AG10803 (cell line): ENCODE measurements around the gene RXRB.

ENCODE experiments used
- DNase-seq: peaks from one replicate; pipeline ENCODE4 v3.0.0; 2010; ENCODE audit warnings: low read depth
- H3K4me3 ChIP-seq: 2 replicates; pipeline ENCODE4 v1.5.1; 2011; ENCODE audit warnings: mild to moderate bottlenecking, low read length, control low read depth
- TF ChIP-seq, protein P1 (sequence below): conservative IDR thresholded peaks from 2 replicates; pipeline ENCODE4 v1.5.1; 2011; ENCODE audit warnings: mild to moderate bottlenecking, low read length, control low read depth, inconsistent platforms

RXRB gene

DNA sequence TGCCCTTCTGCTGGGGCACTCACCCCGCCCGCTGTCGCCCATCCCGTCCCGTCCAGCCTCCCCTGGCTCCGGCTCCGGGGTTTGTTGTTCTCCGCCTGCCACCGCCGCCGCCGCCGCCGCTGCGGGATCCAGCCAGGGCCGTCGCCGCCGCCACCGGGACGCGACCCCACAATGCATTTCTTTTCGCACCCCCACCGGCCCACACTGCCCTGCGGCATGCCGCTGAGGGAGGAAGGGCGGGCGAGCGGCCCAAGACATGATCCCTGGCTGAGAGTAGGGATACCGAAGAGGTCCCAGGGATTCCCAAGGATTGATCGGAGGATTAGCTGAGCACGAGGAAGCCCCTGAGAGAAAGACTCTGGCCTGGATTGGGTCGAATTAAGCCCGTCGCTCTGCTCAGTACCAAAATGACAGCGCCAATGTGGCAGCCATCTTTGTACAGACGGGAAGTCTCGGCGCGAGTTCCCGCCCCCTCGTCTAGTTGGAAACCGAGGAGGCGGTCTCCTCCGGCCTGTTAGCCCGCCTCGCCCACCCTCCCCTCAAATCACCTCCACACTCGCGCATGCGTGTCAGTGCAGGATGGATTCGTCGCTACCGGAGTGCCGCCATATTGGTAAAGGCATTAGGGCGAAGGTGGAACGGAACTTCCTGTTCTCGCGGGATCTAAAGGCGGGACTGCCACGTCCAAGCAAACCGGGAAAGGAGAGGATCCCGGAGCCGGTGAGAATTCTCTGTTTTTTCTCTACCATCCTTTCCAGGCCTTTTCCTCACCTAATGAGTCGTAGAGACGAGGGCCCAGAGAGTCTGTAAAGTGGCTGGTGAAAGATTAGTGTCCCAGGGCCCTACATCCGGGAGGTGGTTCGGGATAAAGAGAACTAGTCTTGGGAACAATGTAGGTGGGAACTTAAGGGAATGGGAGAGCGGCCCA, at the start of gene RXRB, which contains the start of gene SLC39A7:
Gene RXRB, minus strand, starts transcription at position 447 of the 928 bp plus-strand sequence. Its CDS starts 189 bp downstream, at position 258.
Gene SLC39A7, plus strand, starts transcription at position 649 of the 928 bp plus-strand sequence. CDS start 379 bp downstream, outside the sequence.
- TF ChIP-seq, protein P1, sequence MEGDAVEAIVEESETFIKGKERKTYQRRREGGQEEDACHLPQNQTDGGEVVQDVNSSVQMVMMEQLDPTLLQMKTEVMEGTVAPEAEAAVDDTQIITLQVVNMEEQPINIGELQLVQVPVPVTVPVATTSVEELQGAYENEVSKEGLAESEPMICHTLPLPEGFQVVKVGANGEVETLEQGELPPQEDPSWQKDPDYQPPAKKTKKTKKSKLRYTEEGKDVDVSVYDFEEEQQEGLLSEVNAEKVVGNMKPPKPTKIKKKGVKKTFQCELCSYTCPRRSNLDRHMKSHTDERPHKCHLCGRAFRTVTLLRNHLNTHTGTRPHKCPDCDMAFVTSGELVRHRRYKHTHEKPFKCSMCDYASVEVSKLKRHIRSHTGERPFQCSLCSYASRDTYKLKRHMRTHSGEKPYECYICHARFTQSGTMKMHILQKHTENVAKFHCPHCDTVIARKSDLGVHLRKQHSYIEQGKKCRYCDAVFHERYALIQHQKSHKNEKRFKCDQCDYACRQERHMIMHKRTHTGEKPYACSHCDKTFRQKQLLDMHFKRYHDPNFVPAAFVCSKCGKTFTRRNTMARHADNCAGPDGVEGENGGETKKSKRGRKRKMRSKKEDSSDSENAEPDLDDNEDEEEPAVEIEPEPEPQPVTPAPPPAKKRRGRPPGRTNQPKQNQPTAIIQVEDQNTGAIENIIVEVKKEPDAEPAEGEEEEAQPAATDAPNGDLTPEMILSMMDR: no peak
- H3K4me3 ChIP-seq: peak within 1 kb of the TSS; percentile 81
- peak; percentile 99 for DNase-seq

DNA sequence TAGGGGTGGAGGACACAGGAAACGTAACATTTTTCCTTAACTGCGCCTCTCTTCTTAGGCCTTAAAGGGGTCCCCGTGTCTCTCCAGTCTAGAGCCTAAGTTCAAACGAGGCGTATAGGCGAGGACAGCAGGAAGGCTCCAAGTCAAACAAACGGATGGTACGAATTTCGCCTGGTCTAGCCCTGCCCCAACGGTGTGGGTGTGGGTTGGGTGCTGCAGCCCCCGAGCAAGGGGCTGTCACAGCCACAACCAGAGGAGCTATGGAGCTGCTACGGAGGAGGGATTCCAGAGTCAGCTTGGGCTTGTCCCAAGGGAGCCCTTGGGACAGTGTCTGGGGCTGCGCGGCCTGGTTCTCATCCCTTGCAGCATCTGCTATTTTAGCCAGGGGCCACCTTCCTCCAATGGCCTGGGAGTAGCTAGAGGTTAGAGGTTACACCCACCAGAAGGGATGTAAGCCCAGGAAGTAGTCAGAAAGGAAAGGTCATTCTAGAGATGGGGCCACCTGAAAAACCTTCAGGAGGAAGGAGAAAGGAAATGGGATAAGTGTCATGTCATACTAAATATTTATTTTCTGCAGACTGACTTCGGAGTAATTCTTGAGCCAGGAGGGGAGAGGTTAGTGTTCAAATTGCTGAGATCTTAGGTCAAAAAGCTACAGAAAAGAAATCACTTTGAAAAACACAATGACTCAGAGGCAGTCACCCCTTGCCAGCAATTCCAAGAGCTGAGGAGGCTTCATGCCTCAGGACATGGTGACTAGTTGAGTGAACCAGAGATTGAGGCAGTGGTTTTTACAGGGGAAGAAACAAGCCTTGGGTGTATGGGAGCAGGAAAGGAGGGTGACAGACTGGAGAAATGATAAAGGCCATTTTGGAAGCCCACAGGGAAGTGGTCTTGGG, 49.5 kb upstream of the RXRB start:
- TF ChIP-seq, protein P1: no peak
- H3K4me3 ChIP-seq: peak overlapping the region; percentile 93
- peak; percentile 79 for DNase-seq

DNA sequence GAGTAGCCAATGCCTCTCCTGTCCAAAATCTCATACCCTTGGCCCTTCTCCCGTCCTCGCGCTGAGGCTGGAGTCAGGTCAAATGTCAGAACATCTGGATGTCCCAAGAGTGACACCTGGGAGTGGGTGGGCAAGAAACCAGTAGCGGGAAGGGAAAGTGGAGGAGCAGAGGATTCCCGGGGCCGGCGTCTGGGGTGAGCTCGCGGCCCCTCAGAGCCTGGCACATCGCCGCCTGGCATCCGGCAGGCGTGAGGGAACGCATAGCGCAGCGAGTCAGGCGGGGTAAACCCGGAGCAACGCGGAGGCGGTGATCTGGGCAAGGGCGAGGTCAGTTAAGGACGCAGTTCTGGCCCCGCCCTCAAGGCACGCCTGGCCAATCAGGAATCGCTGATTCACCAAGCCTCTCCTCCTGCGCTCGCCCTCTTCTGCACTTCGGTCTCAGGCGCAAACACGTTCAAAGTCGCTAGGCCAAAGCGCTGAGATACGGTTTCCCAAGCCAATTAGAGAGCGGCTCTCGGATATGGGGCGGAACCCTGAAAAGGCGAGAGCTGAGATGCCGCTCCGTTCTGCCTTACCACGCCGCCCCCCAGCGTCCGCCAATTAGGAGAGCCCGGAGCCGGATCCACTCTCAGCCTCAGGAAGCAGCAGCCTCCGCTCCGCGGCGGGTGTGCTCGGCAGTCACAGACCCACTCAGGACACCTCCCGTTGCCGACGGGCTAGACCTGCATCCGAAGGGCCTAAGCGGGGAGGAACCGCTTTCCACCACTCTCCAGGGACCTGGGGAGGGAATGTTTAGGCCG, 48.7 kb upstream of the RXRB start:
- TF ChIP-seq, protein P1: peak; percentile 35; the same call in 1 of the 2 replicates

DNA sequence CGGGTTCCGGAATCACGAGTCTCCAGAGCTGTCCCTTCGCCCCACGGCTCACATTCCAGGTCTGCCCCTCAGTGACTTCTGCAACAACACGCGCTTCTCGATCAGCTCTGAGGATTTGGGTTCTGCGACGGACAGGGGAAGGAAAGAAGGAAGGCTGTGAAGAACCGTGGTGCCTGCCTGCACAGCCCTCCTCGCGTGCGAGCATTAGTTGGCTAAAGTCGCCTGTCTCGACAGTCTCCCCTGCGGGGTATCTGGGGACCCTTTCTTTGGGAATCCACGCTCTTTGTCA, 48.1 kb upstream of the RXRB start:
- TF ChIP-seq, protein P1: no peak
- H3K4me3 ChIP-seq: peak overlapping the region; percentile 72
- DNase-seq: peak; percentile 44

More for the DNA sequence above, 48.7 kb upstream of the RXRB start:
- DNase-seq: peak; percentile 99
- H3K4me3 ChIP-seq: peak overlapping the region; percentile 93

DNA sequence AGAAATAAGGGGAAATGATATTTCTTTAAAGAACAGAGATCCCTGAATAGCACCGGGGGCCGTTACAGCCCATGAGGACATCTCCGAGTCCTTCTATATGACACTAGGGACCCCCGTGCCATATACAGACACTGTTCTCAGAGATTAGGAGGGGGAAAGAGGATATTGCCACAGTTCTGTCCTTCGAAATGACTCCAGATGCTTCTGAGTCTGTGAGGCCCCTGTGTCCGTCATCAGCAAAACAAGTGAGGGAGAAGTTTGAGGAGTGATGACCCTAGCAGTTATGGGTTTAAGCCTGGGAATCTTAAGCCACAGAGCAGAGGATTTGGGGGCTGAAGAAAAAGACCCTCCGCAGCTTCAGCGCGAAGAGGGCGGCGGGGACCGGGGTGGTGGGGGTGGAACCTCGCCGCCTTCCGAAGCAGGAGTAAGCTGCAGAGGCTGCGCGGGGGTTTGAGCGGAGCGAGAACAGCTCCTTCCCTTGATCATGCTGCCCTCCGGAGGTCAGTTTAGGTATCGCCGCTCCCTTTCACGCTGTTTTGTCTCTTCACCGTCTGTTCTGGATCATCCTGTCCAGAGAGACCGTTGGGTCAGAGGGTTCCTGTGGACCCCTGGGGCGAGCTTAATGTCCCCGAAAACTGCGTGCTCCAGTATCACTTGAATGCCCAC, 47.6 kb upstream of the RXRB start:
- TF ChIP-seq, protein P1: peak; percentile 93
- DNase-seq: peak; percentile 80
- peak overlapping the region; percentile 72 for H3K4me3 ChIP-seq

DNA sequence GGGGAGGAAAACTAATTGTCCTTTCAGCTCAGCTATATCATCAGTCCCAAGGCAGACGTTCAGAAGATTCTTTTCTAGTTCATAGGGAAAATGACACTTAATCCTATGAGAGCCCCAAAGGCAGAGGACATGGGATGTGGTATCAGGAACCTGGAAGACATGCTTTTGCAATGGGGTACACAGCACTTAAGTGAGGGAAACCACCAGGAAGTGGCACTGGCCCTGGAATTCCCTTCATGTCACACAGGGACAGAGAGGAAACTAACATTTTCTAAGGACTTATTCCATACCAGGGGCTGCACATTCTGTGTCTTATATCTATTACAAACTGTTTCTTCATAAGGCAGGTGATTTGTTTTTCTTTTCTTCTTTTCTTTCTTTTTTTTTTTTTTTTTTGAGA, 43.0 kb upstream of the RXRB start:
- no peak for DNase-seq
- TF ChIP-seq, protein P1: no peak

More for the DNA sequence above, 43.0 kb upstream of the RXRB start:
- H3K4me3 ChIP-seq: no peak overlapping the region
